ENCODE data around the gene SMARCA4. TPM values are rescaled to one million over a fixed set of nuclear protein-coding genes. Genes with fewer than 3 reads are reported as not detected.

Gene SMARCA4
- total and polyA plus RNA-seq, 2 experiments from 2014 or later: 177 to 336 TPM

DNA sequence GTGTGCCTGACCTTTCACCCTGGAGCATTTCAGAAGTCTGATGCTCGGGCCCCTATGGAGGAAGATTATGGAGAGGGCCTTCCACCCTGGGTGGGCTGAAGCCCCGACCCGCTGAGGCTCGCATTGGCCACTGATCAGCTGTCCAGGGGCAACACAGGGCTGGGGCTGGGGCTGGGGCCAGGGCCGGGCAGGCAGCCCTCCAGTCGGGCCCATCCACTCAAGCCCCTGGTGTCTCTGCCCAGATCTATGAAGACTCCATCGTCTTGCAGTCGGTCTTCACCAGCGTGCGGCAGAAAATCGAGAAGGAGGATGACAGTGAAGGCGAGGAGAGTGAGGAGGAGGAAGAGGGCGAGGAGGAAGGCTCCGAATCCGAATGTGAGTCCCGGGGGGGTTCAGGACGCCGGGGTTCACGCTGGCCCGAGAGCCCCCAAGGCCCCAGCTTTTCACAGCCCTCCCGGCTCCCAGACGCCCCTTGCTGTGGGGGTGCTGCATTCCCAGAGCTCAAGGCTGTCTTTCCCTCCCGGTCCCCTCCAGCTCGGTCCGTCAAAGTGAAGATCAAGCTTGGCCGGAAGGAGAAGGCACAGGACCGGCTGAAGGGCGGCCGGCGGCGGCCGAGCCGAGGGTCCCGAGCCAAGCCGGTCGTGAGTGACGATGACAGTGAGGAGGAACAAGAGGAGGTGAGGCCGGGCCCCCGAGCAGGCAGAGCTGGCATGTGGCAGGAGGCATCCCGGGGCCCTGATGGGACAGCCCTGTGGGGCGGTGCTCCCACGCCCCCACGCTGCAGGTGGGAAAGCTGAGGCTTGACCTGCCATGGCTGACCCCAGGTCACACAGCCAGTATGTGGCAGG, 98.9 kb downstream of the SMARCA4 start:
- DNase-seq (ENCODE audit: low spot score): no peak
- H3K9me3 Mint-ChIP-seq: no peaks in the 10 kb centered on the region
- H3K36me3 Mint-ChIP-seq (ENCODE audit: low read depth): peaks cover 62% of the 10 kb centered on the region
- H3K27ac ChIP-seq (ENCODE audit: low read depth): no peak overlapping the region
- no peaks in the 10 kb centered on the region for H3F3A ChIP-seq (replicated peaks; ENCODE audit: low read depth)
- H3K9me2 ChIP-seq (ENCODE audit: insufficient read depth): no peaks in the 10 kb centered on the region
- peaks cover 3% of the 10 kb centered on the region; the same call in 1 of the 2 replicates for H3K36me3 ChIP-seq (ENCODE audit: insufficient read depth)
- ATAC-seq: no peak
- no peaks in the 10 kb centered on the region for H3K79me2 ChIP-seq (replicated peaks; ENCODE audit: insufficient read depth)
- no peak overlapping the region for H3K4me3 Mint-ChIP-seq
- H4K20me1 ChIP-seq (replicated peaks; ENCODE audit: insufficient read depth): peaks cover 3% of the 10 kb centered on the region; the same call in 1 of the 2 replicates
- peaks cover 8% of the 10 kb centered on the region for H3K27me3 Mint-ChIP-seq (ENCODE audit: insufficient read depth, low read depth, poor library complexity)
- no peaks in the 10 kb centered on the region for H3K4me1 ChIP-seq (ENCODE audit: insufficient read depth)
- no peaks in the 10 kb centered on the region; the same call in 2 of the 3 replicates for H3K4me1 Mint-ChIP-seq
- no peaks in the 10 kb centered on the region for H3K27me3 ChIP-seq (ENCODE audit: insufficient read depth)
- no peak overlapping the region for H2AFZ ChIP-seq
- no peak for TF ChIP-seq ZNF462 (CRISPR knock-in tag; IDR thresholded peaks at IDR 0.05)
- no peak for TF ChIP-seq EZH2phosphoT487 (IDR thresholded peaks at IDR 0.05; ENCODE audit: unreplicated experiment)
- H3K4me3 ChIP-seq: no peak overlapping the region
- H3K27ac Mint-ChIP-seq: no peak overlapping the region
- H3K4me2 ChIP-seq: no peak overlapping the region

- H3K27me3 Mint-ChIP-seq (ENCODE audit: insufficient read depth, low read depth, poor library complexity): peaks cover 6% of the 10 kb centered on the region
- H3K4me3 Mint-ChIP-seq: no peak overlapping the region
- Histone ChIP-seq H3F3A (replicated peaks; ENCODE audit: low read depth) (0 out of 2 replicates have a peak, but pooled peaks cover 2% of the 10 kb centered on the region), H2AFZ (no peak overlapping the region), H3K4me2 (no peak overlapping the region), H3K79me2 (replicated peaks; ENCODE audit: insufficient read depth) (no peaks in the 10 kb centered on the region), H4K20me1 (replicated peaks; ENCODE audit: insufficient read depth) (0 out of 2 replicates have a peak, but pooled peaks cover 3% of the 10 kb centered on the region), H3K27me3 (ENCODE audit: insufficient read depth) (no peaks in the 10 kb centered on the region), H3K4me3 (no peak overlapping the region), H3K36me3 (ENCODE audit: insufficient read depth) (peaks cover 3% of the 10 kb centered on the region; the same call in 1 of the 2 replicates), H3K4me1 (ENCODE audit: insufficient read depth) (no peaks in the 10 kb centered on the region), H3K27ac (ENCODE audit: low read depth) (no peak overlapping the region), H3K9me2 (ENCODE audit: insufficient read depth) (no peaks in the 10 kb centered on the region)
- no peaks in the 10 kb centered on the region; the same call in 2 of the 3 replicates for H3K4me1 Mint-ChIP-seq
- H3K9me3 Mint-ChIP-seq: no peaks in the 10 kb centered on the region
- peaks cover 62% of the 10 kb centered on the region for H3K36me3 Mint-ChIP-seq (ENCODE audit: low read depth)
- DNase-seq (ENCODE audit: low spot score) (no peak), ATAC-seq (no peak)
- H3K27ac Mint-ChIP-seq: no peak overlapping the region
- no peak for TF ChIP-seq ZNF462 (CRISPR knock-in tag; IDR thresholded peaks at IDR 0.05)
- no peak for TF ChIP-seq POLR2AphosphoS5 (IDR thresholded peaks at IDR 0.05; ENCODE audit: low read depth)
- TF ChIP-seq ZNF331 (CRISPR knock-in tag; IDR thresholded peaks at IDR 0.05; ENCODE audit: low read depth): no peak
- no peak for TF ChIP-seq JUNB (IDR thresholded peaks at IDR 0.05; ENCODE audit: unreplicated experiment)
Observed at GRCh38 chr19:11061952-11062351, 101.1 kb downstream of the SMARCA4 start.

Data from GM23338 (cell line).